Measurements from ENCODE around the gene IPO7. TPM values are rescaled to one million over a fixed set of nuclear protein-coding genes. Genes with fewer than 3 reads are reported as not detected.
A peak's percentile ranks its signal among the peaks of the same experiment; 100 is the strongest.

Gene IPO7
- total RNA-seq, 1 donor from 2014 or later: 113 TPM

GRCh38 chr11:9455722-9456121 is 71.3 kb downstream of the IPO7 start:
- Mint-ChIP-seq H3K4me3 (ENCODE audit: unreplicated experiment) (no peak overlapping the region), H3K27me3 (ENCODE audit: low read depth) (no peaks in the 10 kb centered on the region), H3K36me3 (ENCODE audit: low read depth) (peaks cover 2% of the 10 kb centered on the region), H3K4me1 (ENCODE audit: low read depth) (peaks cover 5% of the 10 kb centered on the region), H3K9me3 (ENCODE audit: low read depth) (peaks cover 9% of the 10 kb centered on the region), H3K27ac (ENCODE audit: unreplicated experiment) (no peak overlapping the region)
- no peak for DNase-seq (ENCODE audit: low spot score)
- TF ChIP-seq CTCF (IDR thresholded peaks at IDR 0.05): no peak

- DNase-seq (ENCODE audit: low spot score): no peak
- Mint-ChIP-seq H3K27me3 (ENCODE audit: low read depth) (no peaks in the 10 kb centered on the region), H3K4me3 (ENCODE audit: unreplicated experiment) (peak overlapping the region; percentile 94), H3K27ac (ENCODE audit: unreplicated experiment) (peak overlapping the region; percentile 99), H3K36me3 (ENCODE audit: low read depth) (peaks cover 4% of the 10 kb centered on the region), H3K4me1 (ENCODE audit: low read depth) (peaks cover 22% of the 10 kb centered on the region), H3K9me3 (ENCODE audit: low read depth) (peaks cover 5% of the 10 kb centered on the region)
- TF ChIP-seq CTCF (IDR thresholded peaks at IDR 0.05): peak; percentile 51
These were observed 75.3 kb downstream of the IPO7 start for GRCh38 chr11:9459667-9460321.

- no peak for TF ChIP-seq CTCF (IDR thresholded peaks at IDR 0.05)
- Mint-ChIP-seq H3K27me3 (ENCODE audit: low read depth) (no peaks in the 10 kb centered on the region), H3K36me3 (ENCODE audit: low read depth) (peaks cover 4% of the 10 kb centered on the region), H3K4me1 (ENCODE audit: low read depth) (peaks cover 22% of the 10 kb centered on the region), H3K9me3 (ENCODE audit: low read depth) (peaks cover 5% of the 10 kb centered on the region), H3K27ac (ENCODE audit: unreplicated experiment) (peak within 1 kb of the TSS; percentile 99), H3K4me3 (ENCODE audit: unreplicated experiment) (peak within 1 kb of the TSS; percentile 94)
- DNase-seq (ENCODE audit: low spot score): peak; percentile 99
These were observed 76.0 kb downstream of the IPO7 start, which contains the start of gene ZNF143 for GRCh38 chr11:9460322-9461062. Gene ZNF143, plus strand, starts transcription at chr11:9461012. Its CDS starts 10,297 bp downstream, at chr11:9471309.

- Mint-ChIP-seq H3K27ac (ENCODE audit: unreplicated experiment) (peak overlapping the region; percentile 99), H3K36me3 (ENCODE audit: low read depth) (peaks cover 4% of the 10 kb centered on the region), H3K4me3 (ENCODE audit: unreplicated experiment) (peak overlapping the region; percentile 61), H3K9me3 (ENCODE audit: low read depth) (peaks cover 5% of the 10 kb centered on the region), H3K4me1 (ENCODE audit: low read depth) (peaks cover 22% of the 10 kb centered on the region), H3K27me3 (ENCODE audit: low read depth) (no peaks in the 10 kb centered on the region)
- DNase-seq (ENCODE audit: low spot score): peak; percentile 94
- no peak for TF ChIP-seq CTCF (IDR thresholded peaks at IDR 0.05)
These were observed 76.8 kb downstream of the IPO7 start for GRCh38 chr11:9461063-9461759.

- peak overlapping the region; percentile 61 for H3K4me3 Mint-ChIP-seq (ENCODE audit: unreplicated experiment)
- no peak for DNase-seq (ENCODE audit: low spot score)
These were observed 77.3 kb downstream of the IPO7 start for GRCh38 chr11:9461760-9462134.

More at GRCh38 chr11:9461760-9462134, 77.3 kb downstream of the IPO7 start:
- Mint-ChIP-seq H3K4me1 (ENCODE audit: low read depth) (peaks cover 22% of the 10 kb centered on the region), H3K36me3 (ENCODE audit: low read depth) (peaks cover 4% of the 10 kb centered on the region), H3K27me3 (ENCODE audit: low read depth) (no peaks in the 10 kb centered on the region), H3K9me3 (ENCODE audit: low read depth) (peaks cover 5% of the 10 kb centered on the region), H3K27ac (ENCODE audit: unreplicated experiment) (peak overlapping the region; percentile 88)
- TF ChIP-seq CTCF (IDR thresholded peaks at IDR 0.05): no peak

Data from chondrocyte (in vitro differentiated cells).